ENCODE data around the gene KRTAP20-1.

Gene KRTAP20-1

DNA sequence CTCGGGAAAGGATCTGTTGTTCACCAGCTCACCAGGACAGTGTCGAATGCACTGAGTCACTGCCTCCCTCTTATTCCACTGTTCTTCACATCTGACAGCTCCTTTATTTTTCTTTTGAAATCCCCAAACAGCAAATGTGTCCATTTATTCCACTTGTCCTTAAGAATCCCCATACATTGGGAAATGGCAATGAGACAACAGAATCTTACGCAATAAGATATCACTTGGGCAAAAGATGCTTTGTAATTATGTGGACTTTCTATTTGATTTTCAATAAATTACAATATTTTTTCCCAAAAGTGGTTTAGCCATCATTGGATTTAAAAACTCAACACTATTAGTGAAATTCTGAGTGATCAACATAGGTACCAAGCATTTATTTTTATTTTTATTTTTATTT, 22.5 kb downstream of the KRTAP20-1 start:
- Histone ChIP-seq H3F3A (ENCODE audit: low read depth) (no peaks in the 10 kb centered on the region), H3K4me3 (ENCODE audit: low read length, poor library complexity, severe bottlenecking) (no peak overlapping the region), H3K9me2 (replicated peaks; ENCODE audit: low read depth, low read length) (no peaks in the 10 kb centered on the region), H3K36me3 (ENCODE audit: insufficient read depth, low read length) (no peaks in the 10 kb centered on the region), H3K4me2 (ENCODE audit: low read depth, low read length, poor library complexity, severe bottlenecking) (no peak overlapping the region), H3K9me3 (ENCODE audit: insufficient read depth, low read depth, low read length) (no peaks in the 10 kb centered on the region), H2AFZ (ENCODE audit: low read length) (no peak overlapping the region), H3K79me2 (ENCODE audit: insufficient read depth, low read length) (no peaks in the 10 kb centered on the region), H3K4me1 (ENCODE audit: insufficient read depth, low read length, poor library complexity, severe bottlenecking) (no peaks in the 10 kb centered on the region), H3K9ac (ENCODE audit: low read depth, low read length, poor library complexity, severe bottlenecking) (no peak overlapping the region), H3K27me3 (ENCODE audit: insufficient read depth, low read length, poor library complexity, severe bottlenecking) (no peaks in the 10 kb centered on the region), H4K20me1 (ENCODE audit: insufficient read depth, low read length, poor library complexity, severe bottlenecking) (no peaks in the 10 kb centered on the region)
- TF ChIP-seq, protein P1, sequence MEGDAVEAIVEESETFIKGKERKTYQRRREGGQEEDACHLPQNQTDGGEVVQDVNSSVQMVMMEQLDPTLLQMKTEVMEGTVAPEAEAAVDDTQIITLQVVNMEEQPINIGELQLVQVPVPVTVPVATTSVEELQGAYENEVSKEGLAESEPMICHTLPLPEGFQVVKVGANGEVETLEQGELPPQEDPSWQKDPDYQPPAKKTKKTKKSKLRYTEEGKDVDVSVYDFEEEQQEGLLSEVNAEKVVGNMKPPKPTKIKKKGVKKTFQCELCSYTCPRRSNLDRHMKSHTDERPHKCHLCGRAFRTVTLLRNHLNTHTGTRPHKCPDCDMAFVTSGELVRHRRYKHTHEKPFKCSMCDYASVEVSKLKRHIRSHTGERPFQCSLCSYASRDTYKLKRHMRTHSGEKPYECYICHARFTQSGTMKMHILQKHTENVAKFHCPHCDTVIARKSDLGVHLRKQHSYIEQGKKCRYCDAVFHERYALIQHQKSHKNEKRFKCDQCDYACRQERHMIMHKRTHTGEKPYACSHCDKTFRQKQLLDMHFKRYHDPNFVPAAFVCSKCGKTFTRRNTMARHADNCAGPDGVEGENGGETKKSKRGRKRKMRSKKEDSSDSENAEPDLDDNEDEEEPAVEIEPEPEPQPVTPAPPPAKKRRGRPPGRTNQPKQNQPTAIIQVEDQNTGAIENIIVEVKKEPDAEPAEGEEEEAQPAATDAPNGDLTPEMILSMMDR (conservative IDR thresholded peaks at IDR 0.05; ENCODE audit: low read length): no peak
- no peak for TF ChIP-seq EZH2phosphoT487 (IDR thresholded peaks at IDR 0.05; ENCODE audit: borderline replicate concordance)

DNA sequence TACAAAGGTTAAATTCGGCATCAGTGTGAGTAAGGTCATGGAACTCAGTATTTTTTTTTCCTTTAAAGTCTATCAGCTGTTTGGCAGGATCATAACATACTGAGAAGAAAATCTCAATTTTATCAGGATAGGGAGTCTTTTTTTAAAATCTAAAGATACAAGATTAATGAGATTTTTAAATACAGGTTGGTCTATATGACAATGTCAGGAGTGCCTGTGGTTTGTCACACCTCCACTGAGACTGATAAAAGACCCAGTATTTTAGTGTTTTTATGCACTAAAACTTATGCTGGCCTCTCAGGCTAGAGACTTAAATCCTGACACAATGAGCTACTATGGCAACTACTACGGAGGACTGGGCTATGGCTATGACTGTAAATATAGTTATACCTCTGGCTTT, 26.3 kb downstream of the KRTAP20-1 start, which contains the start of gene KRTAP20-3:
TSS of gene KRTAP20-3 (plus strand) at position 301 of the 400 bp plus-strand sequence.
- Histone ChIP-seq H3K9me2 (replicated peaks; ENCODE audit: low read depth, low read length) (no peaks in the 10 kb centered on the region), H3F3A (ENCODE audit: low read depth) (no peaks in the 10 kb centered on the region), H3K4me1 (ENCODE audit: insufficient read depth, low read length, poor library complexity, severe bottlenecking) (no peaks in the 10 kb centered on the region), H3K9me3 (ENCODE audit: insufficient read depth, low read depth, low read length) (no peaks in the 10 kb centered on the region), H2AFZ (ENCODE audit: low read length) (no peak within 1 kb of the TSS), H3K9ac (ENCODE audit: low read depth, low read length, poor library complexity, severe bottlenecking) (no peak within 1 kb of the TSS), H3K36me3 (ENCODE audit: insufficient read depth, low read length) (no peaks in the 10 kb centered on the region), H3K27me3 (ENCODE audit: insufficient read depth, low read length, poor library complexity, severe bottlenecking) (no peaks in the 10 kb centered on the region), H3K79me2 (ENCODE audit: insufficient read depth, low read length) (no peaks in the 10 kb centered on the region), H3K4me3 (ENCODE audit: low read length, poor library complexity, severe bottlenecking) (no peak within 1 kb of the TSS), H3K4me2 (ENCODE audit: low read depth, low read length, poor library complexity, severe bottlenecking) (no peak within 1 kb of the TSS), H4K20me1 (ENCODE audit: insufficient read depth, low read length, poor library complexity, severe bottlenecking) (no peaks in the 10 kb centered on the region)
- TF ChIP-seq EZH2phosphoT487 (IDR thresholded peaks at IDR 0.05; ENCODE audit: borderline replicate concordance): no peak
- TF ChIP-seq, protein P1 (conservative IDR thresholded peaks at IDR 0.05; ENCODE audit: low read length): no peak

DNA sequence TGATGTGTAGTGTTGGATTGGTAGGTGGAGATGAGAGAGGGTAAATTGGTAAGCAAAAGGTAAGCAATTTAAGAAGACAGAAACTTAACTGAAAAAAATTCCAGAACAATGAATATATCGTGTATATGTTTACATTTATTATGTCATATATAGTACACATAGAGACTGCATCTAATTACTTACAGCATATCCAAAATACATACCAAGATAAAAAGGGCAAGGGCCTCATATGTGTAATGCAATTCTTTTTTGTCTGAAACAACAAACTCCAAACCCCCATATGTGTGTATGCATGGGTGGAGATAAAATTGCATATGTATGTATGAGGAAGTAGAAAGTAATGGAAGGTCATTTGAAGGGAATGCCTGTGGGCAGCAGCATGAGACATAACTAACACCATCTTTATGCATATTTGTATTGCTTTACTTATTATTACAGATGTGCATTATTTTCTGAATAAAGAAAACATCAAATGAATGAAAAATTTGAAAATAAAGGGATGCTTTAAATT, 30.7 kb downstream of the KRTAP20-1 start:
- no peaks in the 10 kb centered on the region for H4K20me1 ChIP-seq (ENCODE audit: insufficient read depth, low read length, poor library complexity, severe bottlenecking)
- no peaks in the 10 kb centered on the region for H3K4me1 ChIP-seq (ENCODE audit: insufficient read depth, low read length, poor library complexity, severe bottlenecking)
- no peaks in the 10 kb centered on the region for H3K9me2 ChIP-seq (replicated peaks; ENCODE audit: low read depth, low read length)
- H3K9me3 ChIP-seq (ENCODE audit: insufficient read depth, low read depth, low read length): no peaks in the 10 kb centered on the region
- no peaks in the 10 kb centered on the region for H3K36me3 ChIP-seq (ENCODE audit: insufficient read depth, low read length)
- H3K27me3 ChIP-seq (ENCODE audit: insufficient read depth, low read length, poor library complexity, severe bottlenecking): no peaks in the 10 kb centered on the region
- no peaks in the 10 kb centered on the region for H3K79me2 ChIP-seq (ENCODE audit: insufficient read depth, low read length)
- H3K4me3 ChIP-seq (ENCODE audit: low read length, poor library complexity, severe bottlenecking): no peak overlapping the region
- no peak overlapping the region for H3K9ac ChIP-seq (ENCODE audit: low read depth, low read length, poor library complexity, severe bottlenecking)
- no peak overlapping the region for H2AFZ ChIP-seq (ENCODE audit: low read length)
- H3F3A ChIP-seq (ENCODE audit: low read depth): no peaks in the 10 kb centered on the region
- H3K4me2 ChIP-seq (ENCODE audit: low read depth, low read length, poor library complexity, severe bottlenecking): no peak overlapping the region
- no peak for TF ChIP-seq EZH2phosphoT487 (IDR thresholded peaks at IDR 0.05; ENCODE audit: borderline replicate concordance)
- TF ChIP-seq, protein P1 (conservative IDR thresholded peaks at IDR 0.05; ENCODE audit: low read length): no peak
